Stomach (tissue), 9 donors: ENCODE data around the gene MMRN1. TPM values are rescaled to one million over a fixed set of nuclear protein-coding genes. Genes with fewer than 3 reads are reported as not detected.

ENCODE experiments used
- DNase-seq, 2 donors: peaks; one replicate each; pipeline versions ENCODE4 v3.0.0 to v3.0.0-alpha.2; 2013 to 2019
- H3K27ac ChIP-seq, 5 donors: fragments of 200-600 bp in 4 of 5; sonication (generic) in 4 of 5; one replicate each; pipeline ENCODE4 v1.5.1; 2013 to 2019; ENCODE audit warnings: mild to moderate bottlenecking in 1 of 5, moderate library complexity in 1 of 5
- H3K27me3 ChIP-seq, 3 donors: fragments of 200-600 bp; sonication (generic); one replicate each; pipeline ENCODE4 v1.5.1; 2017 to 2019; ENCODE audit warnings: mixed run types in 1 of 3
- H3K36me3 ChIP-seq, 4 donors: fragments of 200-600 bp; sonication (generic); 1 replicate in 3 of 4; 2 replicates in 1 of 4; pipeline ENCODE4 v1.5.1; 2016 to 2019
- H3K4me1 ChIP-seq, 4 donors: fragments of 200-600 bp; sonication (generic); one replicate each; pipeline ENCODE4 v1.5.1; 2016 to 2019
- H3K4me3 ChIP-seq, 4 donors: fragments of 200-600 bp; sonication (generic) in 3 of 4; one replicate each; pipeline ENCODE4 v1.5.1; 2016 to 2019; ENCODE audit warnings: mild to moderate bottlenecking in 1 of 4
- H3K9me3 ChIP-seq, 4 donors: fragments of 200-600 bp; sonication (generic); one replicate each; pipeline ENCODE4 v1.5.1; 2016 to 2019
- CTCF ChIP-seq, 7 experiments: fragments of 450-650 bp in 4 of 7; fragments of 200-600 bp in 3 of 7; sonication (generic) in 3 of 7; IDR thresholded peaks; one replicate each; pipeline ENCODE4 v1.5.1; 2016 to 2019; ENCODE audit warnings: antibody characterized with exemption in 7 of 7, control low read depth in 2 of 7, mild to moderate bottlenecking in 1 of 7
- EP300 ChIP-seq: sonication (generic); formaldehyde crosslinking; IDR thresholded peaks from one replicate; pipeline ENCODE4 v1.6.1; 2017; ENCODE audit warnings: antibody characterized with exemption
- POLR2A ChIP-seq, 4 donors: fragments of 450-650 bp; IDR thresholded peaks; one replicate each; pipeline ENCODE4 v1.6.1; 2016; ENCODE audit warnings: antibody characterized with exemption in 4 of 4, control low read depth in 2 of 4, mild to moderate bottlenecking in 1 of 4, moderate library complexity in 1 of 4
- POLR2AphosphoS5 ChIP-seq, 3 donors: sonication (generic); formaldehyde crosslinking; IDR thresholded peaks; one replicate each; pipeline ENCODE4 v1.6.1; 2016; ENCODE audit warnings: antibody characterized with exemption in 3 of 3
- WGBS, 5 donors: extraction: QIAGEN DNeasy Blood & Tissue Kit in 3 of 5; methylation state at CpG; one replicate each; pipeline versions ENCODE4 v1.1.5 to v1.1.7; 2013 to 2018; 5-methylcytosine and 5-hydroxymethylcytosine counted together
- intact Hi-C: fragments of 100-400 bp; cut with DNase I; formaldehyde crosslinking; loops from one replicate; pipeline ENCODE4 v1.15.1; 2023; ENCODE audit warnings: low total_unique reads
- polyA plus RNA-seq, 3 donors: library from polyadenylated mRNA; stranded (reverse); fragments of 200-250 nt; gene quantifications; one replicate each; pipeline ENCODE4 v1.2.3, GENCODE V29; 2013
- total RNA-seq, 5 donors: library from RNA; depleted of rRNA; stranded (reverse); fragments of >200 nt; gene quantifications; one replicate each; pipeline versions ENCODE4 v1.1.0 to v1.2.3, GENCODE V29; 2014 to 2016
- donor health status: healthy with polysubstance abuse.
- donor health status: Bipolar disorder and iron deficiency.
- donor health status: healthy.

MMRN1 gene
- total and polyA plus RNA-seq, 8 donors = 0.58 to 73.8 (median 4.8) TPM

GRCh38 chr4:89998469-89999011, 103.9 kb downstream of the MMRN1 start:
- intact Hi-C loops = no loop called here
- H3K27ac ChIP-seq = peak overlapping the region in 2 of 5 donors; percentile 7 to 26
- H3K4me1 ChIP-seq = peaks cover 0 to 14% (median 5%) of the 10 kb centered on the region in 4 donors
- H3K4me3 ChIP-seq = no peak overlapping the region
- peak in 1 of 2 donors; percentile 4 for DNase-seq
- no peaks in the 10 kb centered on the region for H3K9me3 ChIP-seq
- 54 to 59% (median 56%) methylated on average over 6 of the region's 6 CpGs for WGBS, 5 donors
- no peaks in the 10 kb centered on the region for H3K36me3 ChIP-seq
- no peak for TF ChIP-seq EP300
- no peak for TF ChIP-seq POLR2A (IDR thresholded peaks at IDR 0.05)
- no peak for TF ChIP-seq POLR2AphosphoS5 (IDR thresholded peaks at IDR 0.05)
- TF ChIP-seq CTCF (IDR thresholded peaks at IDR 0.05) = no peak
- H3K27me3 ChIP-seq = no peaks in the 10 kb centered on the region

- H3K4me1 ChIP-seq = peaks cover 0 to 14% (median 5%) of the 10 kb centered on the region in 4 donors
- WGBS, 5 donors = 5 to 27% (median 9%) methylated on average over 2 of the region's 2 CpGs
Observed at GRCh38 chr4:90001023-90001422, 106.4 kb downstream of the MMRN1 start.

GRCh38 chr4:90002441-90003062, 107.9 kb downstream of the MMRN1 start:
- Histone ChIP-seq H3K27me3 (no peaks in the 10 kb centered on the region), H3K4me3 (no peak overlapping the region), H3K27ac (no peak overlapping the region), H3K4me1 (peaks cover 0 to 14% (median 5%) of the 10 kb centered on the region in 4 donors), H3K36me3 (no peaks in the 10 kb centered on the region), H3K9me3 (no peaks in the 10 kb centered on the region)
- 47 to 64% (median 55%) methylated on average over 5 of the region's 5 CpGs for WGBS, 5 donors
- no peak for DNase-seq
- TF ChIP-seq CTCF (IDR thresholded peaks at IDR 0.05) (no peak), POLR2AphosphoS5 (IDR thresholded peaks at IDR 0.05) (no peak), EP300 (no peak), POLR2A (IDR thresholded peaks at IDR 0.05) (no peak)
- intact Hi-C loops = no loop called here

More at GRCh38 chr4:90001023-90001422, 106.4 kb downstream of the MMRN1 start:
- no peaks in the 10 kb centered on the region for H3K36me3 ChIP-seq
- H3K27ac ChIP-seq = no peak overlapping the region
- no peak for TF ChIP-seq POLR2A (IDR thresholded peaks at IDR 0.05)
- TF ChIP-seq EP300 = no peak
- no peak for TF ChIP-seq POLR2AphosphoS5 (IDR thresholded peaks at IDR 0.05)
- TF ChIP-seq CTCF (IDR thresholded peaks at IDR 0.05) = no peak
- H3K9me3 ChIP-seq = no peaks in the 10 kb centered on the region
- no peak for DNase-seq
- H3K27me3 ChIP-seq = no peaks in the 10 kb centered on the region
- intact Hi-C loops = no loop called here
- H3K4me3 ChIP-seq = no peak overlapping the region

Other genes starting within 250 kb of the MMRN1 start
- gene SNCA, start 57.7 kb upstream of the MMRN1 start, total RNA-seq = 100 to 1,000 TPM in 1 of 5 donors, 10 to 100 TPM in 1, under 1 TPM in 1, not detected in 2; 0.58 to 152 (median 20.0) TPM
- gene SNCA, start 57.7 kb upstream of the MMRN1 start, polyA plus RNA-seq = 1 to 10 TPM; 3.1 to 6.6 (median 4.9) TPM
- gene CCSER1, start 232.5 kb downstream of the MMRN1 start, total RNA-seq = 100 to 1,000 TPM in 1 of 5 donors, 10 to 100 TPM in 3, 1 to 10 TPM in 1; 5.4 to 149 (median 28.1) TPM
- gene CCSER1, start 232.5 kb downstream of the MMRN1 start, polyA plus RNA-seq = 1 to 10 TPM in 1 of 3 donors, under 1 TPM in 2; 0.33 to 2.6 (median 1.00) TPM